Measurements from ENCODE around the gene DHX34. TPM values are rescaled to one million over a fixed set of nuclear protein-coding genes. Genes with fewer than 3 reads are reported as not detected.

Gene DHX34
- total RNA-seq, 1 donor: 11.6 TPM

GRCh38 chr19:47422417-47423163 is 73.5 kb downstream of the DHX34 start:
- H3K4me3 ChIP-seq (ENCODE audit: low read depth, low read length): no peak overlapping the region
- no peak for DNase-seq (ENCODE audit: low read depth)
- TF ChIP-seq, protein P1, sequence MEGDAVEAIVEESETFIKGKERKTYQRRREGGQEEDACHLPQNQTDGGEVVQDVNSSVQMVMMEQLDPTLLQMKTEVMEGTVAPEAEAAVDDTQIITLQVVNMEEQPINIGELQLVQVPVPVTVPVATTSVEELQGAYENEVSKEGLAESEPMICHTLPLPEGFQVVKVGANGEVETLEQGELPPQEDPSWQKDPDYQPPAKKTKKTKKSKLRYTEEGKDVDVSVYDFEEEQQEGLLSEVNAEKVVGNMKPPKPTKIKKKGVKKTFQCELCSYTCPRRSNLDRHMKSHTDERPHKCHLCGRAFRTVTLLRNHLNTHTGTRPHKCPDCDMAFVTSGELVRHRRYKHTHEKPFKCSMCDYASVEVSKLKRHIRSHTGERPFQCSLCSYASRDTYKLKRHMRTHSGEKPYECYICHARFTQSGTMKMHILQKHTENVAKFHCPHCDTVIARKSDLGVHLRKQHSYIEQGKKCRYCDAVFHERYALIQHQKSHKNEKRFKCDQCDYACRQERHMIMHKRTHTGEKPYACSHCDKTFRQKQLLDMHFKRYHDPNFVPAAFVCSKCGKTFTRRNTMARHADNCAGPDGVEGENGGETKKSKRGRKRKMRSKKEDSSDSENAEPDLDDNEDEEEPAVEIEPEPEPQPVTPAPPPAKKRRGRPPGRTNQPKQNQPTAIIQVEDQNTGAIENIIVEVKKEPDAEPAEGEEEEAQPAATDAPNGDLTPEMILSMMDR (IDR thresholded peaks at IDR 0.05; ENCODE audit: insufficient read depth, low read length): no peak

DNA sequence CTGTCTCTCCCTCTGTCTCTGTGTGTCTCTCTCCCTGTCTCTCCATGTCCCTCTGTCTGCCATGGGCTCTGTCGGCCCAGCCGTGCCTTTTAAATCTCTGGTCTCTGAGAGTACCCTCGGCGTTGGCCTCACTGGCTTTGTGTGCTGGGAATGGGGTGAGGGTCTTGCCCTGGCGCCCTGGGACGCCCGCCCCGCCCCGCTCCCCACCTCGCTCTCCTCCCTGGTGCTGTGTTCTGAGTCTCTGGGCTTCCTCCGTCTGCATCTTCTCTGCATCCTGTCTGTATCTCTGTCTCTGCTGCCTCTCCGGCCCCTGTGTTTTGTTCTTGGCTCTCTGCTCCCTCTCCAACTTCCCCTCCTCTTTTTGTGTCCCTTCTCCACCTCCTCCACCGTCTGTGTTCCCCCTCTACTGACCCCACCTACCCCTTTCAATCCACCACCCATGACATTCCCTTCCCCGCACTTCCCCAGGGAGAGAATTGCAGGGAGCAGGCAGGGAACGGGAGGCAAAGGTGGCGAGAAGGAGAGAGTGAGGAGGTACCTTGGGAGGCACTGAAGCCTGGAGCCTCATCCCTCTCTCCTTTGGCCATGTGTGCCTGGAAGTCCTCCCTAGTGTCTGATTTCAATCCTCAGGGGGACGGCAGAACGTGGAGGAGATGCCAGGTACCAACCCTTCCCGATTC is 74.2 kb downstream of the DHX34 start:
- H3K4me3 ChIP-seq (ENCODE audit: low read depth, low read length): no peak overlapping the region
- TF ChIP-seq, protein P1 (IDR thresholded peaks at IDR 0.05; ENCODE audit: insufficient read depth, low read length): no peak
- no peak for DNase-seq (ENCODE audit: low read depth)

GRCh38 chr19:47427241-47428176 is 78.4 kb downstream of the DHX34 start:
- TF ChIP-seq, protein P1 (IDR thresholded peaks at IDR 0.05; ENCODE audit: insufficient read depth, low read length): peak; percentile 95
- DNase-seq (ENCODE audit: low read depth): peak; percentile 47
- H3K4me3 ChIP-seq (ENCODE audit: low read depth, low read length): peak overlapping the region; percentile 38

- DNase-seq (ENCODE audit: low read depth): peak; percentile 97
- TF ChIP-seq, protein P1 (IDR thresholded peaks at IDR 0.05; ENCODE audit: insufficient read depth, low read length): no peak
- peak overlapping the region; percentile 46 for H3K4me3 ChIP-seq (ENCODE audit: low read depth, low read length)
Measured at GRCh38 chr19:47428177-47428894, 79.2 kb downstream of the DHX34 start.

DNA sequence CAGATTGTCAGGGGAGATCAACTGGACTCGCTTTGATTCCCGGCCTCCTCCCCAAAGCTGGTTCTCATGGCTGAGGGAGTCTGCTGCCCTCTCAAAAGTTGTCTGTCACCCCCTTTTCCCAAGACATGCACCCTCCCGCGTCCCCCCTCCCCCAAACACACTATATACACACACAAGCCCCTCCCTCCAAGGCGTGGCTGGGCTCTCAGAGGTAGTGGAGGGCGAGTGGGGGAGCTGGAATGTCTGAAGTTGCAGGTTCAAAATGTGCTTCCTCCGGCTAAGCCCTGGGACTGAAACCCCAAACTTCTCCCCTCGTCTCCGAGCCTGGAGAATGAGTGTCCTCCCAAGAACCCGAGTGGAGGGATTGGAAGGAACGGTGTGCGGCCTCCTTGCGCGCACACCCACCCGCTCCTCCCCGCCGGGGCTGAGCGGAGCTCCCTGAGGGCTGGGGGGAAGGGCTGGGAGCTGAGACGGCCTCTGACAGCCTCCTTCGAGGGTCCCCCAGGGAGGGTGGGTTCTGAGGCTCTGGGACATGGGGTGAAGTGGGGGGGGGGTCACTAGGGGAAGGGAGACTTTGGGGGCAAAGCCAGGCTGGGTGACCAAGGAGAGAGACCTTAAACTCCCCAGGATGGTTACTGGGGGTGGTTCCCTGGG is 80.2 kb downstream of the DHX34 start:
- TF ChIP-seq, protein P1 (IDR thresholded peaks at IDR 0.05; ENCODE audit: insufficient read depth, low read length): no peak
- no peak for DNase-seq (ENCODE audit: low read depth)
- no peak overlapping the region for H3K4me3 ChIP-seq (ENCODE audit: low read depth, low read length)

All from fibroblast of the aortic adventitia (primary cell).